WTC11 (cell line): ENCODE results near the gene MCF2L. TPM values are rescaled to one million over a fixed set of nuclear protein-coding genes. Genes with fewer than 3 reads are reported as not detected.

Experiments used
- ATAC-seq: fragments of 200-7000 bp; cut with Tn5 transposase; 2 replicates; pipeline ENCODE4 v1.10.0; 2021; ENCODE audit warnings: mild to moderate bottlenecking, moderate library complexity
- CTCF ChIA-PET: fragments of 300-600 bp; sonication (Branson Sonifier 250); formaldehyde crosslinking; loops from one replicate; lab custom pipeline; 2021; ENCODE audit warnings: antibody characterized with exemption; lab: Charles Lee
- POLR2A ChIA-PET: fragments of 350-600 bp; sonication (Branson Sonifier 250); formaldehyde crosslinking; loops from one replicate; lab custom pipeline; 2021; ENCODE audit warnings: antibody characterized with exemption; lab: Charles Lee
- DNase-seq: peaks from one replicate; pipeline ENCODE4 v3.0.0; 2021; ENCODE audit warnings: low spot score
- H3K27ac Mint-ChIP-seq: 2 replicates; pipeline ENCODE4 v1.8.0; 2021; ENCODE audit warnings: mixed read lengths
- H3K27me3 Mint-ChIP-seq: 2 replicates; pipeline ENCODE4 v1.8.0; 2021; ENCODE audit warnings: low read depth, mild to moderate bottlenecking, moderate library complexity, mixed read lengths
- H3K36me3 Mint-ChIP-seq: 2 replicates; pipeline ENCODE4 v1.8.0; 2021; ENCODE audit warnings: mixed read lengths
- H3K4me1 Mint-ChIP-seq: 2 replicates; pipeline ENCODE4 v1.8.0; 2022; ENCODE audit warnings: mixed read lengths
- H3K4me3 Mint-ChIP-seq: 2 replicates; pipeline ENCODE4 v1.8.0; 2021; ENCODE audit warnings: mild to moderate bottlenecking, moderate library complexity, mixed read lengths
- H3K9me3 Mint-ChIP-seq: 2 replicates; pipeline ENCODE4 v1.8.0; 2021; ENCODE audit warnings: mixed read lengths
- CREB1 ChIP-seq: sonication (generic); formaldehyde crosslinking; IDR thresholded peaks from 2 replicates; pipeline ENCODE4 v1.8.0; 2023; ENCODE audit warnings: mild to moderate bottlenecking, missing genetic modification reagents
- NFATC4 ChIP-seq: fragments of 250-450 bp; sonication (Bioruptor Pico); IDR thresholded peaks from 2 replicates; pipeline ENCODE4 v1.9.0; 2021; ENCODE audit warnings: mild to moderate bottlenecking
- NFYB ChIP-seq: sonication (generic); formaldehyde crosslinking; conservative IDR thresholded peaks from 2 replicates; pipeline ENCODE4 v1.8.0; 2022; ENCODE audit warnings: low read depth, missing genetic modification reagents
- NR1H2 ChIP-seq: sonication (generic); formaldehyde crosslinking; IDR thresholded peaks from 2 replicates; pipeline ENCODE4 v1.9.0; 2021; ENCODE audit warnings: mild to moderate bottlenecking, moderate library complexity, missing genetic modification reagents
- NR2C2 ChIP-seq: sonication (generic); formaldehyde crosslinking; IDR thresholded peaks from 2 replicates; pipeline ENCODE4 v1.8.0; 2022; ENCODE audit warnings: mild to moderate bottlenecking, missing genetic modification reagents
- PRRX2 ChIP-seq: fragments of 250-450 bp; sonication (Bioruptor Pico); IDR thresholded peaks from 2 replicates; pipeline ENCODE4 v1.8.0; 2021; ENCODE audit warnings: mild to moderate bottlenecking
- RORB ChIP-seq: fragments of 250-450 bp; sonication (Bioruptor Pico); IDR thresholded peaks from 2 replicates; pipeline ENCODE4 v1.9.0; 2021; ENCODE audit warnings: mild to moderate bottlenecking
- SMAD4 ChIP-seq: sonication (generic); formaldehyde crosslinking; IDR thresholded peaks from 2 replicates; pipeline ENCODE4 v1.8.0; 2022; ENCODE audit warnings: mild to moderate bottlenecking, missing genetic modification reagents
- SOX15 ChIP-seq: fragments of 250-450 bp; sonication (Bioruptor Pico); IDR thresholded peaks from 2 replicates; pipeline ENCODE4 v1.9.0; 2021; ENCODE audit warnings: mild to moderate bottlenecking
- TEAD1 ChIP-seq: sonication (generic); formaldehyde crosslinking; IDR thresholded peaks from 2 replicates; pipeline ENCODE4 v1.8.0; 2022; ENCODE audit warnings: mild to moderate bottlenecking, missing genetic modification reagents
- ZNF232 ChIP-seq: sonication (generic); formaldehyde crosslinking; IDR thresholded peaks from 2 replicates; pipeline ENCODE4 v1.8.0; 2022; ENCODE audit warnings: mild to moderate bottlenecking, missing genetic modification reagents
- ZNF317 ChIP-seq: sonication (generic); formaldehyde crosslinking; IDR thresholded peaks from 2 replicates; pipeline ENCODE4 v1.8.1; 2023; ENCODE audit warnings: low read depth, mild to moderate bottlenecking, moderate library complexity, missing genetic modification reagents, borderline replicate concordance
- ZNF416 ChIP-seq: fragments of 250-450 bp; sonication (Bioruptor Pico); IDR thresholded peaks from 2 replicates; pipeline ENCODE4 v1.9.0; 2021; ENCODE audit warnings: mild to moderate bottlenecking, inconsistent platforms
- ZNF423 ChIP-seq: fragments of 250-450 bp; sonication (Bioruptor Pico); IDR thresholded peaks from 2 replicates; pipeline ENCODE4 v2.1.2; 2022; ENCODE audit warnings: mild to moderate bottlenecking, moderate library complexity
- total RNA-seq: library from RNA; stranded (reverse); gene quantifications from 3 replicates; pipeline ENCODE4 v1.2.3, GENCODE V29; 2021
- TF ChIP-seq, protein P1 (sequence below): sonication (generic); formaldehyde crosslinking; IDR thresholded peaks from 2 replicates; pipeline ENCODE4 v1.8.0; 2023; ENCODE audit warnings: mild to moderate bottlenecking, missing genetic modification reagents
- TF ChIP-seq, protein P2 (sequence below): sonication (generic); formaldehyde crosslinking; IDR thresholded peaks from 2 replicates; pipeline ENCODE4 v1.8.1; 2023; ENCODE audit warnings: mild to moderate bottlenecking, missing genetic modification reagents, moderate library complexity
- TF ChIP-seq, protein P3 (sequence below): sonication (generic); formaldehyde crosslinking; IDR thresholded peaks from 2 replicates; pipeline ENCODE4 v1.8.1; 2022; ENCODE audit warnings: mild to moderate bottlenecking, missing genetic modification reagents, moderate library complexity, borderline replicate concordance
- TF ChIP-seq, protein P4 (sequence below): sonication (generic); formaldehyde crosslinking; IDR thresholded peaks from 2 replicates; pipeline ENCODE4 v1.8.1; 2023; ENCODE audit warnings: mild to moderate bottlenecking, missing genetic modification reagents
- TF ChIP-seq, protein P5 (sequence below): sonication (generic); formaldehyde crosslinking; conservative IDR thresholded peaks from 2 replicates; pipeline ENCODE4 v1.8.1; 2022; ENCODE audit warnings: mild to moderate bottlenecking, missing genetic modification reagents

The MCF2L gene
- total RNA-seq, 1 experiment from 2014 or later: 34.8 TPM

DNA sequence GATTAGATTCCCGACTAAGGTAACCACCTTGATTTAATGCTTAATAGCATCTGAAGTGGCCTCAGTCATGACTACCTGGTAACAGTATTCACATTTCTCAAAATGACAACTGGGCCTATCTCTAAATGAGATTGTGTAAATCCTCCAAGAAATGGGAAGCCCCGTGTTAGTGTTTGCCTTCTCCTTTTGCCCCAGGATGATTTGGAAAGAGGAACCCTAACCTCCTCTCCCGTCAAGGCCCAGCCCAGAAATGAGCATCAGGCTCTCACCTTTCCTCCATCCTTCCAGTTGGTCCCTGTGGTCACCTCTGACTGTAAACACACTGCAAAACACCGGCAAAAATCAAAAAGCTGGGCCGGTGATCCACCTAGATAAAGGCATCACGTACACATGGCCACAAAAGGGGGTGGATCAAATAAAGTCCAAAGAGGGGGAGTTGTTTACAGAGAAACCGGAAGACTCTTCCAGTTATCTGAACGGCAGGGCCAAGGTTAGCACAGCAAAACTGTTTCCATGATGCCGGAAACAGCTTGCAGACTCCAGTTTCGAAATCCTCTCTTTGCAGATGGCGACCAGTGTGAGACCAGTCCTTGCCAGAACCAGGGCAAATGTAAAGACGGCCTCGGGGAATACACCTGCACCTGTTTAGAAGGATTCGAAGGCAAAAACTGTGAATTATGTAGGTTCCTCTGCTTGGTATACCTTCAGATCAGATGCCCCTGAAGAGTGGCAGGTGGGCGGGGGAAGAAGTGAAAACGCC, 170.0 kb downstream of the MCF2L start (continued):
- TF ChIP-seq, protein P1, sequence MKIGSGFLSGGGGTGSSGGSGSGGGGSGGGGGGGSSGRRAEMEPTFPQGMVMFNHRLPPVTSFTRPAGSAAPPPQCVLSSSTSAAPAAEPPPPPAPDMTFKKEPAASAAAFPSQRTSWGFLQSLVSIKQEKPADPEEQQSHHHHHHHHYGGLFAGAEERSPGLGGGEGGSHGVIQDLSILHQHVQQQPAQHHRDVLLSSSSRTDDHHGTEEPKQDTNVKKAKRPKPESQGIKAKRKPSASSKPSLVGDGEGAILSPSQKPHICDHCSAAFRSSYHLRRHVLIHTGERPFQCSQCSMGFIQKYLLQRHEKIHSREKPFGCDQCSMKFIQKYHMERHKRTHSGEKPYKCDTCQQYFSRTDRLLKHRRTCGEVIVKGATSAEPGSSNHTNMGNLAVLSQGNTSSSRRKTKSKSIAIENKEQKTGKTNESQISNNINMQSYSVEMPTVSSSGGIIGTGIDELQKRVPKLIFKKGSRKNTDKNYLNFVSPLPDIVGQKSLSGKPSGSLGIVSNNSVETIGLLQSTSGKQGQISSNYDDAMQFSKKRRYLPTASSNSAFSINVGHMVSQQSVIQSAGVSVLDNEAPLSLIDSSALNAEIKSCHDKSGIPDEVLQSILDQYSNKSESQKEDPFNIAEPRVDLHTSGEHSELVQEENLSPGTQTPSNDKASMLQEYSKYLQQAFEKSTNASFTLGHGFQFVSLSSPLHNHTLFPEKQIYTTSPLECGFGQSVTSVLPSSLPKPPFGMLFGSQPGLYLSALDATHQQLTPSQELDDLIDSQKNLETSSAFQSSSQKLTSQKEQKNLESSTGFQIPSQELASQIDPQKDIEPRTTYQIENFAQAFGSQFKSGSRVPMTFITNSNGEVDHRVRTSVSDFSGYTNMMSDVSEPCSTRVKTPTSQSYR (CRISPR knock-in tag): no peak
- TF ChIP-seq RORB (CRISPR knock-in tag): no peak

DNA sequence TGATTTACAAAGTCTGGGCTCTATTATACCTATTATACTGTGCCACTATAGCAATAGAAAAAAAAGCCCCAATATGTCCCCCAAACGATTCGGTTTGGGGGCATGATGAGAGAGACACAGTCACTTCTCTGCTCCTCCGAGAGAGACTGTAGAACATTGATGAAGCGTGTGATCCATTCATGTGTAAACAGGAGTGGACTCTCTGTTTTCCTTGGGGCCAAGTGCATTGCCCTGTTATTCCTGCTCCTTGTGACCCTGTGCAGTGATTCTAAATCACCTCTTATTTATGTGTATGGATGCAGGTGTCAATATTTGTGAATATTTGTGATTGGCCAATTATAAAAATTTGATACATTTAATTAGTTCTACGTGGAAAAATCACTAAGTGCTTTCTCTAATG, 170.6 kb downstream of the MCF2L start:
- no peak for DNase-seq
- POLR2A ChIA-PET: no interaction called here

More for the DNA sequence above, 170.6 kb downstream of the MCF2L start:
- Mint-ChIP-seq H3K27ac (no peak overlapping the region), H3K9me3 (no peaks in the 10 kb centered on the region), H3K4me1 (peaks cover 11% of the 10 kb centered on the region), H3K4me3 (no peak overlapping the region), H3K27me3 (no peaks in the 10 kb centered on the region), H3K36me3 (no peaks in the 10 kb centered on the region)
- no peak for ATAC-seq
- TF ChIP-seq, protein P2, sequence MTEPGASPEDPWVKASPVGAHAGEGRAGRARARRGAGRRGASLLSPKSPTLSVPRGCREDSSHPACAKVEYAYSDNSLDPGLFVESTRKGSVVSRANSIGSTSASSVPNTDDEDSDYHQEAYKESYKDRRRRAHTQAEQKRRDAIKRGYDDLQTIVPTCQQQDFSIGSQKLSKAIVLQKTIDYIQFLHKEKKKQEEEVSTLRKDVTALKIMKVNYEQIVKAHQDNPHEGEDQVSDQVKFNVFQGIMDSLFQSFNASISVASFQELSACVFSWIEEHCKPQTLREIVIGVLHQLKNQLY (CRISPR knock-in tag): no peak
- TF ChIP-seq TEAD1 (CRISPR knock-in tag): no peak
- TF ChIP-seq SMAD4 (CRISPR knock-in tag): no peak
- TF ChIP-seq ZNF416: no peak
- TF ChIP-seq ZNF423 (CRISPR knock-in tag): no peak
- TF ChIP-seq, protein P3, sequence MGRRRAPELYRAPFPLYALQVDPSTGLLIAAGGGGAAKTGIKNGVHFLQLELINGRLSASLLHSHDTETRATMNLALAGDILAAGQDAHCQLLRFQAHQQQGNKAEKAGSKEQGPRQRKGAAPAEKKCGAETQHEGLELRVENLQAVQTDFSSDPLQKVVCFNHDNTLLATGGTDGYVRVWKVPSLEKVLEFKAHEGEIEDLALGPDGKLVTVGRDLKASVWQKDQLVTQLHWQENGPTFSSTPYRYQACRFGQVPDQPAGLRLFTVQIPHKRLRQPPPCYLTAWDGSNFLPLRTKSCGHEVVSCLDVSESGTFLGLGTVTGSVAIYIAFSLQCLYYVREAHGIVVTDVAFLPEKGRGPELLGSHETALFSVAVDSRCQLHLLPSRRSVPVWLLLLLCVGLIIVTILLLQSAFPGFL: no peak
- no peak for TF ChIP-seq NR1H2 (CRISPR knock-in tag)
- no peak for TF ChIP-seq ZNF232 (CRISPR knock-in tag)
- TF ChIP-seq NR2C2 (CRISPR knock-in tag): no peak
- TF ChIP-seq NFYB: no peak
- TF ChIP-seq, protein P4, sequence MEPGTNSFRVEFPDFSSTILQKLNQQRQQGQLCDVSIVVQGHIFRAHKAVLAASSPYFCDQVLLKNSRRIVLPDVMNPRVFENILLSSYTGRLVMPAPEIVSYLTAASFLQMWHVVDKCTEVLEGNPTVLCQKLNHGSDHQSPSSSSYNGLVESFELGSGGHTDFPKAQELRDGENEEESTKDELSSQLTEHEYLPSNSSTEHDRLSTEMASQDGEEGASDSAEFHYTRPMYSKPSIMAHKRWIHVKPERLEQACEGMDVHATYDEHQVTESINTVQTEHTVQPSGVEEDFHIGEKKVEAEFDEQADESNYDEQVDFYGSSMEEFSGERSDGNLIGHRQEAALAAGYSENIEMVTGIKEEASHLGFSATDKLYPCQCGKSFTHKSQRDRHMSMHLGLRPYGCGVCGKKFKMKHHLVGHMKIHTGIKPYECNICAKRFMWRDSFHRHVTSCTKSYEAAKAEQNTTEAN (CRISPR knock-in tag): no peak
- no peak for TF ChIP-seq NFATC4 (CRISPR knock-in tag)
- TF ChIP-seq, protein P1 (CRISPR knock-in tag): no peak
- no peak for TF ChIP-seq PRRX2 (CRISPR knock-in tag)
- no peak for TF ChIP-seq ZNF317
- no peak for TF ChIP-seq CREB1 (CRISPR knock-in tag)
- TF ChIP-seq, protein P5, sequence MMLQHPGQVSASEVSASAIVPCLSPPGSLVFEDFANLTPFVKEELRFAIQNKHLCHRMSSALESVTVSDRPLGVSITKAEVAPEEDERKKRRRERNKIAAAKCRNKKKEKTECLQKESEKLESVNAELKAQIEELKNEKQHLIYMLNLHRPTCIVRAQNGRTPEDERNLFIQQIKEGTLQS (CRISPR knock-in tag): no peak
- TF ChIP-seq SOX15 (CRISPR knock-in tag): no peak
- CTCF ChIA-PET: no interaction called here
